SK-N-MC (cell line): ENCODE measurements around the gene TNIK.

ENCODE experiments used
- DNase-seq: peaks from one replicate; pipeline ENCODE4 v3.0.0-alpha.2; 2011; ENCODE audit warnings: low read depth, low spot score
- H3K27ac ChIP-seq: fragments of 200-600 bp; sonication (generic); 2 replicates; pipeline ENCODE4 v1.5.1; 2016; ENCODE audit warnings: mixed run types
- H3K36me3 ChIP-seq: fragments of 200-600 bp; sonication (generic); 2 replicates; pipeline ENCODE4 v1.6.1; 2017; ENCODE audit warnings: antibody characterized with exemption, low read length, mixed read lengths; ENCODE audit not compliant: insufficient read depth
- H3K4me3 ChIP-seq: fragments of 200-600 bp; sonication (generic); 2 replicates; pipeline ENCODE4 v1.5.1; 2016
- H3K9ac ChIP-seq: fragments of 200-600 bp; sonication (generic); 2 replicates; pipeline ENCODE4 v1.8.0; 2017; ENCODE audit warnings: mixed run types, mixed read lengths; ENCODE audit not compliant: insufficient read length
- H3K9me3 ChIP-seq: fragments of 200-600 bp; sonication (generic); 2 replicates; pipeline ENCODE4 v1.6.1; 2017; ENCODE audit warnings: low read depth, mild to moderate bottlenecking, antibody characterized with exemption, low read length, moderate library complexity, mixed read lengths
- EZH2 ChIP-seq: fragments of 200-600 bp; sonication (generic); IDR thresholded peaks from one replicate; pipeline ENCODE4 v1.6.1; 2017; ENCODE audit warnings: antibody characterized with exemption
- FOXP2 ChIP-seq: optimal IDR thresholded peaks from 2 replicates; pipeline ENCODE3; 2011; ENCODE audit warnings: mild to moderate bottlenecking, moderate library complexity; ENCODE audit not compliant: insufficient read depth; ENCODE audit errors: extremely low read length, control extremely low read depth
- POLR2AphosphoS5 ChIP-seq: IDR thresholded peaks from 2 replicates; pipeline ENCODE4 v1.6.1; 2012; ENCODE audit warnings: mild to moderate bottlenecking, low read depth, low read length, borderline replicate concordance

TNIK gene

GRCh38 chr3:171398343-171398742 is 61.9 kb downstream of the TNIK start:
- H3K4me3 ChIP-seq, result no peak overlapping the region
- no peak overlapping the region for H3K9ac ChIP-seq
- no peak overlapping the region for H3K27ac ChIP-seq
- DNase-seq, result no peak
- H3K9me3 ChIP-seq, result no peaks in the 10 kb centered on the region
- TF ChIP-seq POLR2AphosphoS5 (no peak), EZH2 (no peak), FOXP2 (no peak)
- no peaks in the 10 kb centered on the region for H3K36me3 ChIP-seq

GRCh38 chr3:171397089-171397488 is 63.1 kb downstream of the TNIK start:
- Histone ChIP-seq H3K4me3 (no peak overlapping the region), H3K9ac (no peak overlapping the region)
- TF ChIP-seq POLR2AphosphoS5 (no peak), EZH2 (no peak)

GRCh38 chr3:171396048-171396447 is 64.2 kb downstream of the TNIK start:
- Histone ChIP-seq H3K9ac (no peak overlapping the region), H3K27ac (no peak overlapping the region), H3K9me3 (no peaks in the 10 kb centered on the region), H3K36me3 (no peaks in the 10 kb centered on the region), H3K4me3 (no peak overlapping the region)
- DNase-seq, result no peak
- TF ChIP-seq POLR2AphosphoS5 (no peak), FOXP2 (no peak), EZH2 (no peak)

More at GRCh38 chr3:171397089-171397488, 63.1 kb downstream of the TNIK start:
- Histone ChIP-seq H3K9me3 (no peaks in the 10 kb centered on the region), H3K36me3 (no peaks in the 10 kb centered on the region), H3K27ac (no peak overlapping the region)
- DNase-seq, result no peak

GRCh38 chr3:171393032-171393744 is 67.0 kb downstream of the TNIK start:
- Histone ChIP-seq H3K4me3 (no peak overlapping the region), H3K9me3 (no peaks in the 10 kb centered on the region), H3K9ac (no peak overlapping the region), H3K27ac (no peak overlapping the region), H3K36me3 (no peaks in the 10 kb centered on the region)
- DNase-seq, result no peak
- TF ChIP-seq FOXP2 (no peak), EZH2 (no peak), POLR2AphosphoS5 (no peak)

GRCh38 chr3:171391432-171391831 is 68.8 kb downstream of the TNIK start:
- no peak for DNase-seq
- Histone ChIP-seq H3K27ac (no peak overlapping the region), H3K9ac (no peak overlapping the region), H3K9me3 (no peaks in the 10 kb centered on the region), H3K4me3 (no peak overlapping the region), H3K36me3 (no peaks in the 10 kb centered on the region)
- TF ChIP-seq FOXP2, result no peak
- TF ChIP-seq EZH2, result no peak
- no peak for TF ChIP-seq POLR2AphosphoS5

GRCh38 chr3:171390051-171390941 is 69.9 kb downstream of the TNIK start:
- no peak overlapping the region for H3K27ac ChIP-seq
- no peaks in the 10 kb centered on the region for H3K36me3 ChIP-seq
- no peak for DNase-seq
- H3K9ac ChIP-seq, result no peak overlapping the region
- TF ChIP-seq EZH2 (no peak), POLR2AphosphoS5 (no peak), FOXP2 (no peak)
- no peaks in the 10 kb centered on the region for H3K9me3 ChIP-seq
- H3K4me3 ChIP-seq, result no peak overlapping the region

- no peak for TF ChIP-seq EZH2
- no peak for TF ChIP-seq FOXP2
- no peak for TF ChIP-seq POLR2AphosphoS5
- DNase-seq, result no peak
- Histone ChIP-seq H3K4me3 (no peak overlapping the region), H3K36me3 (no peaks in the 10 kb centered on the region), H3K27ac (no peak overlapping the region), H3K9me3 (no peaks in the 10 kb centered on the region), H3K9ac (no peak overlapping the region)
These were observed 70.7 kb downstream of the TNIK start for GRCh38 chr3:171389491-171389890.

- no peak for DNase-seq
- Histone ChIP-seq H3K27ac (no peak overlapping the region), H3K9ac (no peak overlapping the region), H3K36me3 (no peaks in the 10 kb centered on the region), H3K9me3 (no peaks in the 10 kb centered on the region), H3K4me3 (no peak overlapping the region)
- TF ChIP-seq FOXP2 (no peak), POLR2AphosphoS5 (no peak), EZH2 (no peak)
These were observed 71.7 kb downstream of the TNIK start for GRCh38 chr3:171388527-171388926.

GRCh38 chr3:171387062-171387461 is 73.1 kb downstream of the TNIK start:
- H3K9me3 ChIP-seq, result no peaks in the 10 kb centered on the region
- H3K36me3 ChIP-seq, result no peaks in the 10 kb centered on the region
- H3K4me3 ChIP-seq, result no peak overlapping the region
- no peak for DNase-seq
- no peak overlapping the region for H3K27ac ChIP-seq
- no peak for TF ChIP-seq EZH2
- TF ChIP-seq POLR2AphosphoS5, result no peak
- TF ChIP-seq FOXP2, result no peak
- H3K9ac ChIP-seq, result no peak overlapping the region
